ENCODE measurements around the gene RNF17.

RNF17 gene

DNA sequence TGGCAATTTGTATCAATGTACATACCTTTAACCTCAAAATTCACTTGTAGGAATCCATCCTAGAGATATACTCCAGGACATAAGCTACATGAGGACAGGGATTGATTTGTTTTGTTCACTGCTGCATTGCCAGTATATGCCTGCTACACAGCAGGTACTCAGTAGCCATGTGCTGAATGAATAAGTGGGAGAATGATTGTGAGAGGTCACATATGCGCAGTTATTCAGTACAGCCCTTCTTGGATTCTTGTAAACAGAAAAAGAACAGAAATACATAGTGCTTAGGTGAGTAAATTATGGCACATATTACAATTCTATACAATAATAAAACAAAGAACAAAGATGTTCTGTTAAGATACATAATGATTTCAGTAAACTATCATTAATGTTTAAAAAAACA lies 133.3 kb downstream of the RNF17 start:
- no peak overlapping the region for H3K27ac ChIP-seq
- TF ChIP-seq ZFX (IDR thresholded peaks at IDR 0.05; ENCODE audit: borderline replicate concordance) (no peak), CTCF (IDR thresholded peaks at IDR 0.05) (no peak)

- no peak overlapping the region for H3K27ac ChIP-seq
- no peak for TF ChIP-seq CTCF (IDR thresholded peaks at IDR 0.05)
- TF ChIP-seq ZFX (IDR thresholded peaks at IDR 0.05; ENCODE audit: borderline replicate concordance) = no peak
These were observed 135.6 kb downstream of the RNF17 start for GRCh38 chr13:24899601-24900000.

GRCh38 chr13:24900507-24900906 lies 136.5 kb downstream of the RNF17 start:
- no peak overlapping the region for H3K27ac ChIP-seq
- TF ChIP-seq CTCF (IDR thresholded peaks at IDR 0.05) (no peak), ZFX (IDR thresholded peaks at IDR 0.05; ENCODE audit: borderline replicate concordance) (no peak)

- H3K27ac ChIP-seq = no peak overlapping the region
- no peak for TF ChIP-seq CTCF (IDR thresholded peaks at IDR 0.05)
- TF ChIP-seq ZFX (IDR thresholded peaks at IDR 0.05; ENCODE audit: borderline replicate concordance) = no peak
These were observed 141.3 kb downstream of the RNF17 start for GRCh38 chr13:24905242-24905641.

DNA sequence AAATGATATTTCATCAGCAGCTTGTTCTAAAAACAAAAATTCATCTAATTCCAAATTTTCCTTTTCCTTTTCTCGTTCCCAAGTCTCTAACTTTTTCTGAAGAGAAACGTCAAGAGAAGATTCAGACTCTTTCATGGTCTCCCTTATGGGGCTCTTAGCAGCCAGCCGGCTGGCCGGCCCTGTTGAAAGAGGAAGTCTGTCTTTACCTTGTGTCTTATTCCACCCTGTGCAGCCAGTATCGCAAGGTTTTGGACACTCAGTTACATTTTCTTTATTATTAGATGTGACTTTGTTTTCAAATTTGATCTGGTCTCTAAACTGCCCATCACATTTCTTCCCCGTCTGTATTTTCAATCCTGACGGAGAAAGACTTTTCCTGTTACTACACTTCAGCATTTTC lies 142.3 kb downstream of the RNF17 start:
- TF ChIP-seq ZFX (IDR thresholded peaks at IDR 0.05; ENCODE audit: borderline replicate concordance) (no peak), CTCF (IDR thresholded peaks at IDR 0.05) (no peak)
- no peak overlapping the region for H3K27ac ChIP-seq

GRCh38 chr13:24910502-24911132 lies 146.6 kb downstream of the RNF17 start:
- TF ChIP-seq ZFX (IDR thresholded peaks at IDR 0.05; ENCODE audit: borderline replicate concordance) (no peak), CTCF (IDR thresholded peaks at IDR 0.05) (no peak)
- H3K27ac ChIP-seq = no peak overlapping the region

DNA sequence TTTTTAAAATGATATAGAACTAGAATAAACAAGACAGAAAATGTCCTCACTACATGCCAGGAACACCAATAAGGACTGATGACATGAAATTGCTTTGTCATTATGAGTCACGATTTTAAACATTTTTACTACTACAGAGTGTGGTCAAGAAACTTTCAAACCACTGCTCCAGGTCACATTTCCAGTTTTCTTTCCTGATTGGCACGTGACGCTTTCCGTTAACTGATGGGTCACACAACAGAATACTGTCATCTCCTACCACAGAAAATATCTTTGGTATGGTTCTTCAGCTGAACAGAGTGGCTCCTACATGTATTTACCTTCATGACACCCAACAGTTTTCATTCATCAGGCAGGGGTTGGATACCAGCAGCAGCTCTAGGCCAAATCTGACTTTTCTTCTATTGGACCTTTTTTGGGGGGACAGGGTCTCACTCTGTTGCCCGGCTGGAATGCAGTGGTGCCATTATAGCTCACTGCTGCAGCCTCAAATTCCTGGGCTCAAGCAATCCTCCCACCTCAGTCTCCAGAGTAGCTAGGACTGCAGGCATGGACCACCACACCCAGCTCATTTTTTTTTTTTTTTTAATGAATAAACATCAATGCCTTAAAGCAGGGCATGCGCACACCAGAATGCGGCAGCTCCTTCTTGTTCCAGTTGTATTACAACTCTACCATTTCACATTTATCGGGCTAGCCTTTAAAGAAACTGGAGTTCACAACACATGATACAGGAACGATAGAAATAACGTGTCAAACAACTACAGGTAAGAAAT lies 147.4 kb downstream of the RNF17 start:
- TF ChIP-seq ZFX (IDR thresholded peaks at IDR 0.05; ENCODE audit: borderline replicate concordance) = no peak
- no peak for TF ChIP-seq CTCF (IDR thresholded peaks at IDR 0.05)
- H3K27ac ChIP-seq = no peak overlapping the region
